HEK293 (cell line): ENCODE measurements around the gene DEDD.
A peak's percentile ranks its signal among the peaks of the same experiment; 100 is the strongest.

Source experiments
- CTCF ChIA-PET: fragments of 350-600 bp; formaldehyde crosslinking; extraction: SDS; loops from one replicate; lab custom pipeline; 2021; ENCODE audit warnings: antibody characterized with exemption; lab: Yijun Ruan, JAX
- POLR2A ChIA-PET: fragments of 300-600 bp; formaldehyde crosslinking; extraction: SDS; loops from one replicate; lab custom pipeline; 2020; ENCODE audit warnings: antibody characterized with exemption, inconsistent platforms; lab: Yijun Ruan, JAX
- H3K27ac ChIP-seq: fragments of 200-500 bp; sonication (Bioruptor generic); 2 replicates; pipeline ENCODE4 v1.5.1; 2014; ENCODE audit warnings: low read depth, low read length, control low read depth, inconsistent platforms; ENCODE audit errors: extremely low read depth
- H3K36me3 ChIP-seq, 2 experiments: fragments of 200-500 bp in 1 of 2; sonication (Bioruptor generic) in 1 of 2; 1 replicate in 1 of 2; 2 replicates in 1 of 2; pipeline ENCODE4 v1.5.1; 2014 to 2017; ENCODE audit warnings: inconsistent platforms in 2 of 2, low read length in 2 of 2; ENCODE audit not compliant: control insufficient read depth in 2 of 2, insufficient read depth in 1 of 2
- H3K4me1 ChIP-seq: fragments of 200-500 bp; sonication (Bioruptor generic); 2 replicates; pipeline ENCODE4 v1.5.1; 2014; ENCODE audit warnings: mild to moderate bottlenecking, low read length, inconsistent platforms; ENCODE audit not compliant: control insufficient read depth, insufficient read depth
- H3K4me3 ChIP-seq: 2 replicates; pipeline ENCODE4 v1.5.1; 2011; ENCODE audit warnings: low read depth, mild to moderate bottlenecking, control low read depth, low read length, moderate library complexity
- H3K9me3 ChIP-seq: fragments of 200-500 bp; sonication (Bioruptor generic); 2 replicates; pipeline ENCODE4 v1.5.1; 2014; ENCODE audit warnings: low read depth, low read length, inconsistent platforms; ENCODE audit not compliant: control insufficient read depth, insufficient read depth
- CTCF ChIP-seq: fragments of 450-650 bp; formaldehyde crosslinking; IDR thresholded peaks from 2 replicates; pipeline ENCODE4 v1.5.1; 2016; ENCODE audit warnings: missing biosample characterization, missing genetic modification characterization
- GLIS1 ChIP-seq: fragments of 450-650 bp; formaldehyde crosslinking; IDR thresholded peaks from 2 replicates; pipeline ENCODE4 v1.5.1; 2016; ENCODE audit warnings: missing biosample characterization, missing genetic modification characterization
- HOXD13 ChIP-seq: sonication (generic); formaldehyde crosslinking; IDR thresholded peaks from 2 replicates; pipeline ENCODE4 v1.8.0; 2022; ENCODE audit warnings: missing genetic modification reagents, borderline replicate concordance
- KLF9 ChIP-seq: fragments of 450-650 bp; formaldehyde crosslinking; IDR thresholded peaks from 2 replicates; pipeline ENCODE4 v1.5.1; 2016; ENCODE audit warnings: missing biosample characterization, missing genetic modification characterization, low read depth
- PBX3 ChIP-seq: sonication (generic); formaldehyde crosslinking; IDR thresholded peaks from 2 replicates; pipeline ENCODE4 v1.8.1; 2022; ENCODE audit warnings: mild to moderate bottlenecking, moderate library complexity, missing genetic modification reagents
- ZBTB8A ChIP-seq: fragments of 450-650 bp; formaldehyde crosslinking; IDR thresholded peaks from 2 replicates; pipeline ENCODE4 v1.5.1; 2016; ENCODE audit warnings: missing biosample characterization, missing genetic modification characterization
- ZFP41 ChIP-seq: fragments of 450-650 bp; formaldehyde crosslinking; IDR thresholded peaks from 2 replicates; pipeline ENCODE4 v1.5.1; 2016; ENCODE audit warnings: missing biosample characterization, missing genetic modification characterization, borderline replicate concordance
- ZNF248 ChIP-seq: fragments of 450-650 bp; formaldehyde crosslinking; IDR thresholded peaks from 2 replicates; pipeline ENCODE4 v1.5.1; 2017; ENCODE audit warnings: missing biosample characterization, missing genetic modification characterization
- ZNF280C ChIP-seq: fragments of 450-650 bp; formaldehyde crosslinking; IDR thresholded peaks from 2 replicates; pipeline ENCODE4 v1.5.1; 2016; ENCODE audit warnings: missing biosample characterization, missing genetic modification characterization
- ZNF354C ChIP-seq: fragments of 450-650 bp; formaldehyde crosslinking; IDR thresholded peaks from 2 replicates; pipeline ENCODE4 v1.5.1; 2016; ENCODE audit warnings: missing biosample characterization, missing genetic modification characterization, low read depth, borderline replicate concordance
- ZNF366 ChIP-seq: fragments of 450-650 bp; formaldehyde crosslinking; conservative IDR thresholded peaks from 2 replicates; pipeline ENCODE4 v1.5.1; 2016; ENCODE audit warnings: missing biosample characterization, missing genetic modification characterization
- ZNF404 ChIP-seq: fragments of 450-650 bp; formaldehyde crosslinking; IDR thresholded peaks from 2 replicates; pipeline ENCODE4 v1.5.1; 2017; ENCODE audit warnings: missing biosample characterization, missing genetic modification characterization
- ZNF530 ChIP-seq: fragments of 450-650 bp; formaldehyde crosslinking; IDR thresholded peaks from 2 replicates; pipeline ENCODE4 v1.5.1; 2016; ENCODE audit warnings: low read depth, missing biosample characterization, missing genetic modification characterization
- ZNF561 ChIP-seq: fragments of 450-650 bp; IDR thresholded peaks from 2 replicates; pipeline ENCODE4 v1.5.1; 2018; ENCODE audit warnings: missing biosample characterization, missing genetic modification characterization, borderline replicate concordance
- ZNF585B ChIP-seq: fragments of 450-650 bp; formaldehyde crosslinking; IDR thresholded peaks from 2 replicates; pipeline ENCODE4 v1.5.1; 2016; ENCODE audit warnings: missing biosample characterization, missing genetic modification characterization
- ZNF658 ChIP-seq: fragments of 450-650 bp; formaldehyde crosslinking; IDR thresholded peaks from 2 replicates; pipeline ENCODE4; 2016; ENCODE audit warnings: missing biosample characterization, missing genetic modification characterization
- ZXDB ChIP-seq: fragments of 450-650 bp; formaldehyde crosslinking; IDR thresholded peaks from 2 replicates; pipeline ENCODE4 v1.5.1; 2016; ENCODE audit warnings: missing biosample characterization, missing genetic modification characterization

The DEDD gene

GRCh38 chr1:161164901-161165610 lies 32.6 kb upstream of the DEDD start:
- Histone ChIP-seq H3K27ac (no peak overlapping the region), H3K36me3 (peaks cover 0 to 70% of the 10 kb centered on the region in 2 experiments; a peak in 1 of 3 replicates), H3K4me1 (peaks cover 6% of the 10 kb centered on the region; the same call in 1 of the 2 replicates), H3K9me3 (no peaks in the 10 kb centered on the region), H3K4me3 (peak overlapping the region; percentile 41; the same call in 1 of the 2 replicates)
- POLR2A ChIA-PET = interaction anchor here (0.6 to 4.8 kb wide), 9 partner anchors 11 to 217 kb away, joined by 3 to 53 read pairs (median 6); partner anchors contain the start of genes B4GALT3, DEDD, F11R and TOMM40L
- CTCF ChIA-PET = interaction anchor here (0.5 to 3.9 kb wide), 22 partner anchors 10 to 1133 kb away, joined by 3 to 23 read pairs (median 4); partner anchors contain the start of genes ADAMTS4, B4GALT3, DEDD and KLHDC9
- TF ChIP-seq GLIS1 (tag by site-specific recombination) (0 out of 2 replicates have a peak, but pooled peaks have one; percentile 6), ZNF561 (no peak)

- H3K36me3 ChIP-seq = peaks cover 0 to 60% of the 10 kb centered on the region in 2 experiments; a peak in 1 of 3 replicates
- no peak for TF ChIP-seq KLF9 (tag by site-specific recombination)
- no peak for TF ChIP-seq ZNF280C (tag by site-specific recombination)
- TF ChIP-seq ZNF658 (tag by site-specific recombination) = no peak
- no peak for TF ChIP-seq ZBTB8A
- TF ChIP-seq PBX3 = no peak
- TF ChIP-seq ZNF248 (tag by site-specific recombination) = no peak
- TF ChIP-seq ZNF585B (tag by site-specific recombination) = no peak
- TF ChIP-seq ZNF561 = no peak
- TF ChIP-seq ZNF366 (tag by site-specific recombination) = no peak
- no peak for TF ChIP-seq ZXDB (tag by site-specific recombination)
- no peak for TF ChIP-seq ZFP41 (tag by site-specific recombination)
- TF ChIP-seq HOXD13 (CRISPR knock-in tag) = no peak
- TF ChIP-seq CTCF (tag by site-specific recombination) = no peak
- TF ChIP-seq, all 188 proteins: peak for 0
- POLR2A ChIA-PET = interaction anchor here (1.0 to 4.8 kb wide), 2 partner anchors 10 to 31 kb away, joined by 4 to 24 read pairs; partner anchors contain the start of genes DEDD and UFC1
These were observed 31.3 kb upstream of the DEDD start for GRCh38 chr1:161163793-161164192.

GRCh38 chr1:161162806-161163205 lies 30.3 kb upstream of the DEDD start:
- Histone ChIP-seq H3K4me3 (no peak overlapping the region), H3K36me3 (peaks cover 0 to 60% of the 10 kb centered on the region in 2 experiments; a peak in 1 of 3 replicates), H3K4me1 (peaks cover 7% of the 10 kb centered on the region; the same call in 1 of the 2 replicates), H3K9me3 (no peaks in the 10 kb centered on the region), H3K27ac (no peak overlapping the region)
- ChIA-PET CTCF (interaction anchor here (1.0 to 1.6 kb wide), 2 partner anchors 20 to 30 kb away, joined by 3 to 5 read pairs; no protein-coding TSS in a partner anchor), POLR2A (interaction anchor here (0.6 to 1.4 kb wide), 3 partner anchors 10 to 78 kb away, joined by 3 to 5 read pairs (median 4); partner anchors contain the start of gene B4GALT3)
- TF ChIP-seq ZNF530 = no peak
- TF ChIP-seq HOXD13 (CRISPR knock-in tag) = no peak
- TF ChIP-seq ZNF404 (tag by site-specific recombination) = no peak
- no peak for TF ChIP-seq ZNF354C (tag by site-specific recombination)

More at GRCh38 chr1:161163793-161164192, 31.3 kb upstream of the DEDD start:
- no peaks in the 10 kb centered on the region for H3K9me3 ChIP-seq
- H3K4me1 ChIP-seq = peaks cover 7% of the 10 kb centered on the region; the same call in 1 of the 2 replicates
- H3K27ac ChIP-seq = no peak overlapping the region
- no peak overlapping the region for H3K4me3 ChIP-seq
- CTCF ChIA-PET = interaction anchor here (0.6 to 2.6 kb wide), 3 partner anchors 16 to 28 kb away, joined by 4 to 12 read pairs (median 8); no protein-coding TSS in a partner anchor
